GM19438 (cell line): ENCODE results near the gene TPCN1.

Experiments
- ATAC-seq: cut with Tn5 transposase; IDR thresholded peaks from one replicate; pipeline ENCODE4 v1.9.1; 2021; ENCODE audit warnings: low read depth; ENCODE audit not compliant: unreplicated experiment

Gene TPCN1

GRCh38 chr12:113239811-113240331 is 18.6 kb downstream of the TPCN1 start:
- no peak for ATAC-seq

DNA sequence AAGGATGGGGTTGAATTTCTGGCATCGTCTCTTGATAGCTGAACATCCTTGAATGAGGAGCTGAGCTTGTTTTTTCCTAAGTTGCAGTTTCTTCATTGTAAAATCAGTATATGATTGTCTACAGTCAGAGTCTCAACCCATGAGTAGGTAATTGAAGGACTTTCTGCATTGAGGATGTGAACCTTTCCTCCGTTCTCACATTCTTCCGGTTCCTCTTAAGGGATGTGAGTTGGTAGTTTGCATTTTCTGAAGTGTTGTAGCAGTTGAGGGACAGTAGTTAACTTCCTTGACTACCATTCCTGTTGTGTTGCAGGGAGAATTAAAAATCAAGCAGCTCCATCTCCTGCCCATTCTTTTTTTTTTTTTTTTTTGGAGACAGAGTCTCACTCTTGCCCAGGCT is 19.1 kb downstream of the TPCN1 start:
- peak; percentile 63 for ATAC-seq

DNA sequence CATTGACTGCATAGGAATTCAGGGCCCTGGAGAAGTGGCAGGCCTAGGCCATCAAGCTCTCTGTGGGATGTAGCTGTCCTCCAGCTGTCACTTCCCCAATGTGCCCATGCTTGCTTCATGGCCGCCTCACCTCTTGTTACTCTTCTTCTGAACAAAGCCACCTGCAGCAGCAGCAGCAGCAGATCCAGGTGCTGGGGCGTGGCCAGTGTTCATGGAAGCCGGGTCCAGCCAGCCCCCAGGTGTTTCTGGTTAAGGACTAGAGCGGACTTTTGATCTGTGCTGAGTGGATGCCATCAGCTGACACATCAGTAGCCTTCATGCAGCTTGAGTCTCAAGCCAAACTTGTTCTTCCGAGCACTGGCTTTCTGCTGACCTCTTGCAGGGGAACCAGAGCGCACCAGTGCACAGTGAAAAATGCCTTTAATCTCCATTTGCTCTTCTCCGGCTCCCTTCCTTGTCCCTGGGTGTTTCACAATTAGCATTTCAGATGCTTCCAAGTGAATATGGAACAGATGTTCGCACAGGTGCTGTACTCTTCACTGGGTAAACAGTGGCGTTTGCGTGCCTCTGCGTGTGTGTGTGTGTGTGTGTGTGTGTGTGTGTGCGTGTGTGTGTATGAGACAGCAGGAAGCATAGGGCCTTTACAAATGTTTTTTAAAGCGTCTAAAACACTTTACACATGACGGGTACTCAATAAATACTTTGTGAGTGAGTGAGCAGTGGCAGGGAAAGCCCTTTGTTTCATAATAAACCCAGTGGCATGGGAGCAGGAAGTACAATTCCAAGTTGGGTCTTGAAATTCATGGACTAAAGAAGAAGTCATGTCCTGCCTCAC is 20.1 kb downstream of the TPCN1 start:
- no peak for ATAC-seq

DNA sequence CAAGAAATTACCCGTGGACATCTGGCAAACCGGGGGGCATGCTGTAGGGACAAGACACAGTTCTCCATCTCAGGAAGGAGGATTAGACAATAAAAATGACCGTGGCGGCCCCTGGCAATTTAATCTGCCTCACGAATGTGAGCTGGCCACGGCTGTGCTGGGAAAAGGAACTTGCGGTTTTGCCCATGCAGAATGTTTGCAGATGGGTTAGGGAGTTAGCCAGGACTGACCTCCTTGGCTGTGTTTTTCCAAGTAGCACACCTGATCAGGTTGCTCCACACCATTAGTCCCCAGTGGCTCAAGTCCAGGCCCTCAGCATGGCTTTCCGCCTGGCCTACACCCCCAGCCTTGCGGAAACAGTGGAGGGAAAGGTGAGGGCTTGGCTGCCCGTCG is 20.8 kb downstream of the TPCN1 start:
- no peak for ATAC-seq

DNA sequence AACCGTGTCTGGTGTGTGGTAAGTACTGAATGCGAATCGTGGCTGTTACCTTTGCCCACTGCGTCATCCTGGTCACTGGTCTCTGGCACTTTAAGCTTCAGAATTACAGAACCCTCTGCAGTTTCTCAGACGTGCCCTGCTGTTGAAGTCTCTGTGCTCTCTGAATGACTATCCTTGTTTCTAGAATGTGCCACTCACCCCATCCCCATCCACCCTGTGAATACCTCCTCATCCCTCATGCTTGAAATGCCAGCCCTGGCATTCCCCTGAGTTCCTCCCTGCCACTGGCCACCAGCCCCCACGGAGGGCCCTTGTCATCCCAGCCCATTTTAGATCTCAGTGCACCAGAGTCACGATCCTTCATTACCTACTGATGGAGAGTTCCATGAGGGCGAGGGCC is 21.3 kb downstream of the TPCN1 start:
- no peak for ATAC-seq

- ATAC-seq = no peak
These were observed 22.8 kb downstream of the TPCN1 start for GRCh38 chr12:113244047-113244460.

DNA sequence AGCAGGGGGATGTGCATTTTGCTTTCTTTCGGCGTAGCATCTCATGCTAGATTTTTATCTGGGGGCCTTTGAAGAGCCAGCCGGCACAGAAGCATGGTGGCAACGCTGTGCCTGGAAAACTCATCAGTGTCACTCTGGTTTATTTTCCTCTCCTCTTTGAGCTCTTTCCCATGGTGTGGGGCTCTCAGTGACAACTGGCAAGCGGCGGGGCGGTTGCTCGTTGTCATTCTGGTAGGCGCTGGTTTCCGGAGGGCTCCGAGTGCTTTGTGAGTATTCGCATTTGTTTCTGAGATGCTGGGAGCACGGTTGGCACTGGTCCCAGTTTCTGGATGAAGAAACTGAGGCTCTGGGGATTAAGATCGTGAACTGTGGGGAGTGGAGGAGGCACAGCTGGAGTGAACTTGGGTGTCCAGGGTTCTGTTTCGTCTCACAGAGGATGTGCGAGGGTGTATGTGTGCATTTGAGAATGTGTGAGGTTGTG is 23.3 kb downstream of the TPCN1 start:
- ATAC-seq = no peak

DNA sequence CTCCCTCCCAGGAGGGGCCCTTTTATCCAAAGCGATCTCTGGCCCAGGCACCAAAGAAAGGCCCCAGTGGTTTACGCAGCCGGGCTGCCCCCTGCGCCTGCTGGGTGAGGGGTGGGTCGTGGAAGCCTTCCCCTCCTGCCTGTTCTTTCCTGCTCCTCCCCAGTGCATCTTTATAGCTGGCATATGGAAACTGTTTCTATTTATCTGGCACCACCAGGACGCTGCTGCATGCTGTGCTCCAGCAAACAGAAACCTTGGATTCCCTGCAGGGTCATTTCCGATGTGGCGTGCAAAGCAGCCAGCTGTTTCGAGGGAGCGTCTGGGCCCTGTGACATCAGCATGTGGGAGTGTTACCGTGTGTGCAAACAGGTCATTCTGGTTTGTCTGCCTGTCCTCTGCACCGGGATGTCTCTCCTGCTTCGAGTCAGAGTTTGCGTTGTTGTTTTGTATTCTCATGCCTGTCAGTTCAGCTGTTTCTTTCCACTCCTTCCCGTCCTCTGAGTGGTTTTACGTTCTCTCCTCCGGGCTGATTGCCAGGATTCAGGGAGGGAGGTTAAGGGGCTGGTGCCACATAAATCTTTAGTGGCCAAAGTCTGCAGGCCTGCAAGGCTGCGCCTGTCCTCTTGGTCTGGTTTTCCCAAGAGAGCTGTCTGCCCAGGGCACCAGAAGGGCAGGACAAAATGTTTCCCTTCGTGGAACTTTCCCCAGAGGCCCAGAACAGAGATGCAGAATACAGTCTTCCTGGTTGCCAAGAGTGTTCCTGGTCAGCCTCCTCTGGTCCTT is 24.6 kb downstream of the TPCN1 start:
- no peak for ATAC-seq

GRCh38 chr12:113246478-113247122 is 25.3 kb downstream of the TPCN1 start:
- ATAC-seq = no peak

- ATAC-seq = no peak
These were observed 26.1 kb downstream of the TPCN1 start for GRCh38 chr12:113247123-113248050.

DNA sequence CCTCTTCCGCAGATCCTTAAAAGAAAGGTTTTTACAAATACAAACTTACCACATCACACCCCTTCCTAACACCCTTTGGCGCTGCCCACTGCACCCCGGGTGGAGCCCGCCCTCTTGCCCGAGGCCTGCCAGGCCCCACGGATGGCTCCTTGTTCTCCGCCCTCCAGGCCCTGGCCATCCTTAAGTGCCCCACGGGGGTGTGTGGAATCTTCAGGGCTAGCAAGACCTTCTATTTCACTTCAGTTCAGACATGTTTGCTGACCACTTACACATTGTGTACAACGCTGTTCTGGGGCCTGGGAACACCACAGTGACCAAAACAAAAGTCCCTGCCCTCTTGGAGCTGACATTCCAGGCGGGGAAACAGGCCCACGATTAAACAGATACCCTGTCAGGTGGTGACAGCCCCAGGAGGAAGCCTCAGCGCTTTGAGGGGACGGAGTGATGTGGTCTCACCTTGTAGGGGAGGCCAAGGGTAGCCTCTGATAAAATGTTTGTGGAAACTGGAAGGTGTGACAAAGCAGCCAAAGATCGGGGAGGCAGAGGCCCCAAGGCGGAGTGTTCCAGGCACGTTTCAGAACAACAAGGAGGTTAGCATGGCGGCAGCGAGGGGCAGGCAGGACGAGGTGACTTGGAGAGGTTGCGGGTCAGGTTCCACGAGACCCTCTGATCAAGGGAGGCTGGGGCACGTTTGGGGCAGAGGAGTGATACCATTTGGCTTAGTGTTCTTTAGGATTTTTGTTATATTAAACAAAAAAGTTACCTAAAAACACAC is 27.0 kb downstream of the TPCN1 start:
- ATAC-seq = no peak

DNA sequence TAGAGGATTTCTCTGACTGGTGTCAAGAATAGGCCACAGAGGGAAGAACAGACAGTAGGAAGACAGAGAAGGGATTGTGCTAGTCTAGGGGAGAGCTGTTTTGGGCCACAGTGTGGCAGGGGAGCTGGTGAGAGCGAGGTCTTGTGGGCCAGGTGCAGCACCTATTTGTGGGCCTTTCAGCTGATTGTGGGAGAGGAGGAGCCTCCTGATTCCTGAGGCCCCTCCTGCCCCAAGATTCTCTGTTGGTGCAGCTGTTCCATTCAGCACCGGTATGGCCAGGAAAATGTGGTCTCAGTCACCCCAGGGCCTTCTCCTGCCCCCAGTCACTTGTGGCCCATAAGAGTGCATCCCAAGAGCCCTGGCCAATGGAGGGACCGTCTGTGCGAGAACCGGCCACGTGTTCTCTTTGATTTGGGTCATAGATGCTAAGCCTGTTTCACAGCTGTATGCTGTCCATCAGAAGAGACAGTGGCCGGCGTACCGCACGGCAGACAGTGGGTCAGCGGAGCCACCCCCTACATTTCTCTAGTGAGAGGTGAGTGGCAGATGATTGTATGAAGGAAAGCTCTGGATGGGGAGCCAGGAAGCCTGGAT is 27.7 kb downstream of the TPCN1 start:
- ATAC-seq = no peak

DNA sequence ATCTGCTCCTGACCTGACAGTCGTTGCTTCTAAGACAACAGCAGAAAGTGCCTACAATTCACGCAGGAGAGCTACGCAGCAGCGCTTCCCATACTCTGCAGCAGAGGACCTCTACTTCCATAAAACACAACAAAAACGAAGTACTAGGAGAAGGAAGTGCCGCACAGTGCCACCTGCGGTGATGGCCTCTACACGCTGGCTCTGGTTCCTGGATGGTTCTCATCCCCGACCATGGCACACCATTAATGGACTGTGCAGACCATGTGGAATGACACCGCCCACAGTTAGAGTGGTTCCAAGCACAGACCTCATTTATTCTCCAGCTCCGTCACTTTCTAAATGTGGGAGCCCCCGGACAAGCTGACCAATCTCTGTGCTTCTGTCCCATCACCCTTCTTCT is 28.3 kb downstream of the TPCN1 start:
- no peak for ATAC-seq

- ATAC-seq = no peak
These were observed 28.8 kb downstream of the TPCN1 start for GRCh38 chr12:113250045-113250444.

- no peak for ATAC-seq
These were observed 30.3 kb downstream of the TPCN1 start for GRCh38 chr12:113251404-113252070.

GRCh38 chr12:113252494-113252893 is 31.2 kb downstream of the TPCN1 start:
- ATAC-seq = no peak

DNA sequence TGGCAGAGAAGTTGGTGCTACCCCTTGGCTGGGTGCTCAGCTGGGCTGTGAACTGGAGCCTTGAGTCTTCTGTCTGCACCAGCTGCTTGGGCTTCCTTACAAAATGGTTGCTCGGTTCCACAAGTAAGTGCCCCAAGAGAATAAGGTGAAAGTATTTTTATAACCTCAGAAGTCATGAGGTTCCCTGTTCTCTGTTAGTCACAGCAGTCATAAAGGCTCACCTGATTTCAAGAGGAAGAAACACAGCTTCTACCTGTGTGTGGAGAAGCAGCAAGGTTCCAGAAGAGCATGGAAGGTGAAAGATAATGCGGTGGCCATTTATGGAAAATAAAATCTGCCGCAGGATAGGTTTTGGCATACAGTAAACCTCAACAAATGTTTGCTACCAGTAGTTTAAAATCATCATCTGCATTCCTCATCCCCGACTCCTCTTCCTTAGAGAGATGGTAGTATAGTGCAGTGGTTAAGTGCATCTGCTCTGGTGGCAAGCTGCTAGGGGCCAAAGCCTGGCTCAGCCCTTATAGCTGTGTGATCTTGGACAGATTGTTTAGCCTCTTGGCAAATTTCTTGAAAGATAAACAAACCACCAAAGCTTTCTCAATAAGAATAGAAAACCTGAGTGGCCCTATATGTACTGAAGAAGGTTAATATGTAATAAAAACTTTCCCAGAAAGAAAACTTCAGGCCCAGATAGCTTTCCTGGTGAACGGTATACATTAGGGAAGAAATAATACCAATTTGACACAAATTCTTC is 32.4 kb downstream of the TPCN1 start:
- ATAC-seq = no peak

DNA sequence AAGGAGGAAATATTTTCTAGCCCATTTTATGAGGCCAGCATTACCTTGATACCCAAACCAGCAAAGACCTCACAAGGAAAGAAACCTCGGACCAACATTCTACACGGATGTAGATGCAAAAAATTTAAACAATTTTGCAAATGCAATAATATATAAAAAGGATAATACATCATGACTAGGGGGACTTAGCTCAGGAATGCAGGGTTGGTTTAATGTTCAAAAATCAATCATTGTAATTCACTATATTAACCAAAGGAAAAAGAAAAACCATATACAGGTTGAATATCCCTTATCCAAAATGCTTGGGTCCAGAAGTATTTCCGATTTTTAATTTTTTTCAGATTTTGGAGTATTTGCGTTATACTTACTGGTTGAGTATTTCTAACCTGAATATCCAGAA is 33.0 kb downstream of the TPCN1 start:
- ATAC-seq = no peak
